RWPE1 (cell line): ENCODE data around the gene TMEM170B.

ENCODE experiments used
- CTCF ChIA-PET: fragments of 350-600 bp; sonication (Branson Sonifier 250); formaldehyde crosslinking; extraction: SDS; loops from one replicate; lab custom pipeline; 2021; lab: Yijun Ruan, JAX
- POLR2A ChIA-PET: fragments of 400-600 bp; formaldehyde crosslinking; extraction: SDS; loops from one replicate; lab custom pipeline; 2020; ENCODE audit warnings: antibody characterized with exemption; ENCODE audit not compliant: low non-redundant PET; lab: Yijun Ruan, JAX
- DNase-seq: peaks from one replicate; pipeline ENCODE4 v3.0.0; 2012; ENCODE audit warnings: low spot score
- H3K27ac ChIP-seq: fragments of 450-650 bp; 2 replicates; pipeline ENCODE4 v1.5.1; 2017
- CTCF ChIP-seq: fragments of 450-650 bp; conservative IDR thresholded peaks from 2 replicates; pipeline ENCODE4 v1.5.1; 2017; ENCODE audit warnings: low read depth, mild to moderate bottlenecking

The TMEM170B gene

DNA sequence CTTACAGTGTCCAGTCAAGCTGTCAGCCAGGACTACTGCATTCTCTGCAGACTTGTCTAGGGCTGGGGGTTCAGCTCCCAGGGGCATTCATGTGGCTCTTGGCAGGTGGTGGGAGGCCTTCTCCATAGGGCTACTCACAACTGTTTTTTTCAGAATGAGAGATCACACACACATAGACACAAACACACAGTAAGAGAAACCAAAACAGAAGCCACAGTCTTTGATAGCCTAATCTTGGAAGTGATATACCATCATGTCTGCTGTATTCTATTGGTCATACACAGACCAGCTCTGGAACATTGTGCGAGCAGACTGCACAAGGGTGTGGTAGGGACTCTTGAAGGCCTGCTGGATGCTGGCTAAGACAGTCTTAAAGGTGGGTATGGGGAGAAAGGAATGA is 13.5 kb downstream of the TMEM170B start:
- ChIA-PET CTCF (interaction anchor here (0.6 kb wide), 1 partner anchor 633 kb away, joined by 3 read pairs; no protein-coding TSS in a partner anchor), POLR2A (no interaction called here)
- H3K27ac ChIP-seq: no peak overlapping the region
- no peak for TF ChIP-seq CTCF
- no peak for DNase-seq

DNA sequence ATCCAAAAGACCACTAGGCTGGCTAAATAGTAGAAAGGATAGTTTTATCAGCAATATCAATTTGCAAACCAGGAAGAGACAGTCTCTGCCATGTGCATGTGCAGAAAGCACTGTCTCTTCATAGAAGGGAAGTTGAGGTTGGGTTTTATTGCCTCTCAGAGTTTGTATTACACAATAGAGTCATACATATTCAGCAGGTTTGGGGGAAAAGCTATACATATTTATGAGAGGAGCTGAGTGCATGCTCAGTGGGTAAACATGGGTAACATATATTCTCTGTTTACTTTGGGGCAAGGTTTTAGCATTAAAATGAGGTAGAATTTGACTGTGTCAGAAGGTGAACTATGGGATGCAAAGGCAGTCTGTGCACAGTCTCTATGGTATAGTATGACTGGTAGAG is 14.9 kb downstream of the TMEM170B start:
- POLR2A ChIA-PET: no interaction called here
- H3K27ac ChIP-seq: no peak overlapping the region
- no peak for TF ChIP-seq CTCF
- DNase-seq: no peak
- CTCF ChIA-PET: interaction anchor here (0.6 kb wide), 1 partner anchor 567 kb away, joined by 3 read pairs; no protein-coding TSS in a partner anchor

DNA sequence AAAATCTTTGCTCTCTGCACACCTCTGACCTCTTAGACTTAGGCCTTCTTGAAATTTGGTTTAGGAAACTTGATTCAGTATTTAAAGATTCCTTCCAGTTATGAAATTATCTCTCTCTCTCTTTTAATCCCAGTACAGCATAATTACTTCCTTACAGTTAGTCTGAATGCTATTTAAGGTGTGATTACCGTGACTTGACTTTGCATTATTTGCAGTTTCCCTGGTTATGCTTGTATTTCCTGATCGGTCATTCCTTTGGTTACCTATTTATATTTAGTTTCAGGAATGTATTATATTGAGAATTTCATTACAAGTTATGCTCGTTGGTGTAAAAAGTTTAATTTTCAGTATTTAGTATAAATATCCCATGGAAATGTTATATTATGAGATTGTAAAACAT is 16.3 kb downstream of the TMEM170B start:
- no peak overlapping the region for H3K27ac ChIP-seq
- DNase-seq: no peak
- POLR2A ChIA-PET: no interaction called here
- no peak for TF ChIP-seq CTCF
- CTCF ChIA-PET: no interaction called here

DNA sequence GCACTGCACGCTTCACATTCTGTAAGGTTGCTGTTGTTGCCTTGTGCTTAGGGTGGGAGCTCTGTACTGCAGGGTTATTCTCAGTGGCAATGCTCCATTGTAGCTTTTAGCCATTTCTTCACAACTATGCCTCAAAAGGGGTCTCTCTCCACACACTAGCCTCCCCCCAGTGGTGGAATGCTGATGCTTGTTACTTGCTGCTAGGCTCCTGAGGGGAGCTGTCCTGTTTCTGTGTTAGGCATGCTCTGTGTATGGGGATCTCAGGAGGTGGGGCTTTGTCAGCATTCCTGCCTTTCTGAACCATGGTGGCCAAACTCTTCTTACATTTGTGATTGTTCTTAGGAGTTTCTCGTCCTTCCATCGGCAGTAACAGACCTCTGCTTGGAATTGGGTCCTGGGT is 18.8 kb downstream of the TMEM170B start:
- CTCF ChIA-PET: no interaction called here
- no peak for TF ChIP-seq CTCF
- H3K27ac ChIP-seq: no peak overlapping the region
- DNase-seq: no peak
- POLR2A ChIA-PET: no interaction called here

DNA sequence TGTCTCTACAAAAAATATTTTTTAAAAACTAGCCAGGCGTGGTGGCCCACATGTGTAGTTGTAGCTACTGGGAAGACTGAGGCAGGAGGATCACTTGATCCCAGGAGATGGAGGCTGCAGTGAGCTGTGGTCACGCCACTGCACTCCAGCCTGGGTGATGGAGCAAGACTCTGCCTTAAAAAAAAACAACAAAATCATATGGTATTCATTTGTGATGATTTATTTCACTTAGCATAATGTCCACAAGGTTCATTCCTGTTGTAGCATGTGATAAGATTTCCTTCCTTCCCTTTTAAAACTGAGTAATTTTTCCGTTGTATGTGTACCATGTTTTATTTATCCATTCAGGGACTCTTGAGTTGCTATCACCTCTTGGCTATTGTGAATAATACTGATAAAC is 26.2 kb downstream of the TMEM170B start:
- DNase-seq: no peak
- ChIA-PET CTCF (interaction anchor here (0.6 kb wide), 1 partner anchor 1923 kb away, joined by 3 read pairs; no protein-coding TSS in a partner anchor), POLR2A (no interaction called here)
- no peak for TF ChIP-seq CTCF
- no peak overlapping the region for H3K27ac ChIP-seq

DNA sequence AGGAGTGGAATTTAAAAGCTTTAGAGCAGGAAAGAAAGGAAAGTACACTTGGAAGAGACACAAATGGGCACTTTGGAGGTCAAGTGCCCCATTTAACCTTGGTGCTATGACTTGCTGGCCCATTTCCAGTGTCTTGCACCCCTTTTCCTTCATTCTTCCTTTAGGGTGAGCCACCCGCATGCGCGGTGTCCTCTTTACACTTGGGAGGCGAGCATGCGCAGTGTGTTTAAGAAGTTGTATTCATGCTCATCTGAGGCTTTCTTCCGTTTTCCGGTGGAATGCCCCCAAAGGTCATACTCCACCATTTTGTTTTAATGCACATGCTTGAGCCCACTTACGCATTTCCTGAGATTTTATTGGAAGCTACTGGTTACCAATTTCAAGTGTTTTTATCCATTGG is 29.1 kb downstream of the TMEM170B start:
- ChIA-PET POLR2A (no interaction called here), CTCF (interaction anchor here (1.8 kb wide), 1 partner anchor 9 kb away, joined by 7 read pairs; no protein-coding TSS in a partner anchor)
- H3K27ac ChIP-seq: no peak overlapping the region
- TF ChIP-seq CTCF: no peak
- no peak for DNase-seq
